Bronchial smooth muscle cell (primary cell): ENCODE data around the gene RFTN1. TPM values are rescaled to one million over a fixed set of nuclear protein-coding genes. Genes with fewer than 3 reads are reported as not detected.

Source experiments
- total RNA-seq: library from RNA; depleted of rRNA; stranded (reverse); fragments of >200 nt; gene quantifications from 2 replicates; pipeline ENCODE4 v1.2.1, GENCODE V29; 2014

RFTN1 gene
- 59.6 and 94.0 TPM in 2 replicates for total RNA-seq

GRCh38 chr3:16513141-16514020 is at the start of gene RFTN1:
TSS of gene RFTN1 (minus strand) at chr3:16513699. CDS start at chr3:16493869, 19,830 bp downstream.

Other genes starting within 250 kb of the RFTN1 start
- 14.4 and 15.9 TPM in 2 replicates for gene DPH3, start 248.8 kb downstream of the RFTN1 start, total RNA-seq
- gene OXNAD1, start 248.5 kb downstream of the RFTN1 start, total RNA-seq: 5.7 and 7.2 TPM in 2 replicates
- not detected in 2 replicates for gene DAZL, start 91.7 kb upstream of the RFTN1 start, total RNA-seq